ENCODE results near the gene TTYH3. TPM values are rescaled to one million over a fixed set of nuclear protein-coding genes. Genes with fewer than 3 reads are reported as not detected.

TTYH3 gene
- total and polyA plus RNA-seq, 8 donors: 82.9 to 153 (median 111) TPM

DNA sequence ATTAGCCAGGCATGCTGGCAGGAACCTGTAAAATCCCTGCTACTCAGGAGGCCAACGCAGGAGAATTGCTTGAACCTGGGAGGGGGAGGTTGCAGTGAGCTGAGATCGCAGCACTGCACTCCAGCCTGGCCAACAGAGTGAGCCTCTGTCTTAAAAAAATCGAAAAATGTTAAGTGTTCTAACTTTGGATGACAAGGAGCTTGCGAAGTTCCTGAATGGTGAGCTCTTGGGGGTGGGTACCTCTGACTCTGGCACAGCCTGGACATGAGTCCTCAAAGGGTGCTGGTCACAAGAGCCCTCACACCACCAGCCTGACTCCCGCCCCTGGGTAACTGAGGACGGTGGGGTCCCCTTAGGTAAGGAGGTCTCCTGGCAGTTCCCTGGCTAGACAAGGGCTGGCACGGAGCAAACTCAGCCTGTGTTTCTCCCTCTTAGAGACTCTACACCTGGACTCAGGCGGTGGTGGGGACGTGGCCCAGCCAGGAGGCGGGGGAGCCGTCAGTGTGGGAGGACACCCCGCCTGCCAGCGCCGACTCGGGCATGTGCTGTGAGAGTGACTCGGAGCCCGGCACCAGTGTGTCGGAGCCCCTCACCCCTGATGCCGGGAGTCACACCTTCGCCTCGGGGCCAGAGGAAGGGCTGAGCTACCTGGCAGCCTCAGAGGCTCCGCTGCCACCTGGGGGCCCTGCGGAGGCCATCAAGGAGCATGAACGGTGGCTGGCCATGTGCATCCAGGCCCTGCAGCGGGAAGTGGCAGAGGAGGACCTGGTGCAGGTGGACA, 80.3 kb downstream of the TTYH3 start:
- H3K4me3 ChIP-seq: no peak overlapping the region
- peak; percentile 80 for ATAC-seq
- H3K4me1 ChIP-seq: peaks cover 4 to 40% of the 10 kb centered on the region in 2 donors
- TF ChIP-seq, protein P1, sequence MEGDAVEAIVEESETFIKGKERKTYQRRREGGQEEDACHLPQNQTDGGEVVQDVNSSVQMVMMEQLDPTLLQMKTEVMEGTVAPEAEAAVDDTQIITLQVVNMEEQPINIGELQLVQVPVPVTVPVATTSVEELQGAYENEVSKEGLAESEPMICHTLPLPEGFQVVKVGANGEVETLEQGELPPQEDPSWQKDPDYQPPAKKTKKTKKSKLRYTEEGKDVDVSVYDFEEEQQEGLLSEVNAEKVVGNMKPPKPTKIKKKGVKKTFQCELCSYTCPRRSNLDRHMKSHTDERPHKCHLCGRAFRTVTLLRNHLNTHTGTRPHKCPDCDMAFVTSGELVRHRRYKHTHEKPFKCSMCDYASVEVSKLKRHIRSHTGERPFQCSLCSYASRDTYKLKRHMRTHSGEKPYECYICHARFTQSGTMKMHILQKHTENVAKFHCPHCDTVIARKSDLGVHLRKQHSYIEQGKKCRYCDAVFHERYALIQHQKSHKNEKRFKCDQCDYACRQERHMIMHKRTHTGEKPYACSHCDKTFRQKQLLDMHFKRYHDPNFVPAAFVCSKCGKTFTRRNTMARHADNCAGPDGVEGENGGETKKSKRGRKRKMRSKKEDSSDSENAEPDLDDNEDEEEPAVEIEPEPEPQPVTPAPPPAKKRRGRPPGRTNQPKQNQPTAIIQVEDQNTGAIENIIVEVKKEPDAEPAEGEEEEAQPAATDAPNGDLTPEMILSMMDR (IDR thresholded peaks at IDR 0.05): no peak
- H3K36me3 ChIP-seq: no peaks in the 10 kb centered on the region
- DNase-seq: peak in 1 of 4 donors; percentile 62
- H3K9me3 ChIP-seq: no peaks in the 10 kb centered on the region
- H3K27me3 ChIP-seq: peaks cover 0 to 15% of the 10 kb centered on the region in 2 donors
- peak overlapping the region in 1 of 2 donors; percentile 62 for H3K27ac ChIP-seq
- intact Hi-C loops (cut with DNase I): no loop called here

DNA sequence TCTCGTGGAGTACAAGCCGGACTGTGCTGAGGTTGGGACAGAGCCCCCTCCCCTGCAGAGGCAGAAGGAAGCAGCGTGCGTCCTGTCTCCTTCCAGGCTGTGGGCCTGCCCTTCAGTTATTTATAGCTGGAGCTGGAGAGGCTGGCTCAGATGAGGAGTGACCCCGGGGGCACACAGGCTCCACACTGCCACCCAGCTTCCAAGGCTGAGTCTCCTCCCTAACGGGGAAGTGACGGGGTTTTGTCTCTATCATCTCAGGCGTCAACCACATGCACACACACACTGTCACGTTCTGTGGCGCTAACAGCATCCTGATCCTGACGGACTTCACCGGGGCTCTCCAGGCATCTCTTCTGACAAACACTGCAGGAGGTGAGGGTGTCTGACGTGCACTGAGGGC, 81.6 kb downstream of the TTYH3 start:
- Histone ChIP-seq H3K27me3 (peaks cover 0 to 15% of the 10 kb centered on the region in 2 donors), H3K4me1 (peaks cover 12 to 53% of the 10 kb centered on the region in 2 donors), H3K9me3 (no peaks in the 10 kb centered on the region), H3K27ac (no peak overlapping the region), H3K36me3 (no peaks in the 10 kb centered on the region), H3K4me3 (no peak overlapping the region)
- TF ChIP-seq, protein P1 (IDR thresholded peaks at IDR 0.05): no peak
- intact Hi-C loops (cut with DNase I): no loop called here
- ATAC-seq (no peak), DNase-seq (peak in 1 of 4 donors; percentile 60)

DNA sequence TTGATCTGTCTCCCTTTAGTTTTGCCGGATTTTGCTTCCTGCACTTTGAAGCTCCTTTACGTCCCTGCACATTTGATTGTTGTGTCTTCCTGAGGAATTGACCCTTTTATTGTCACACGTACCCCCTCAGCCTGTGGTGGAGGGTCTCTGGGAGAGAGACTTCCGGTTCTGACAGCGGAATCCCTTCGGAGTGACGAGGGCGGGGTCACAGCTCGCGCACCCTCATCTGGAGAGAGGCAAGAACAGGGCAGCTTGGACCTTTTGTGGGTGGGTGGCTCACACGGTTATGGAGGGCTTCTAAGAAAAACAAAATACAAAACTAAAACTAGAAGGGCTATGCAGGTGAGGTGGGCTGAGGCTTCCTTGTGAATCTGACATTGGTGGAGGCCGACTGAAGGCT, 82.2 kb downstream of the TTYH3 start:
- DNase-seq (no peak), ATAC-seq (no peak)
- Histone ChIP-seq H3K27me3 (peaks cover 0 to 11% of the 10 kb centered on the region in 2 donors), H3K27ac (no peak overlapping the region), H3K4me1 (peaks cover 12 to 55% of the 10 kb centered on the region in 2 donors), H3K4me3 (no peak overlapping the region), H3K9me3 (no peaks in the 10 kb centered on the region), H3K36me3 (no peaks in the 10 kb centered on the region)
- TF ChIP-seq, protein P1 (IDR thresholded peaks at IDR 0.05): no peak
- intact Hi-C loops (cut with DNase I): no loop called here

Other genes with a start within 250 kb of the TTYH3 start
- gene CHST12, start 228.4 kb upstream of the TTYH3 start, total RNA-seq: 10 to 100 TPM; 19.2 to 27.1 TPM
- gene CHST12, start 228.4 kb upstream of the TTYH3 start, polyA plus RNA-seq (ENCODE audit: insufficient read length in 6 of 6): 10 to 100 TPM; 11.7 to 18.4 (median 13.2) TPM
- gene GRIFIN, start 155.6 kb upstream of the TTYH3 start, total RNA-seq: not detected
- gene GRIFIN, start 155.6 kb upstream of the TTYH3 start, polyA plus RNA-seq (ENCODE audit: insufficient read length in 6 of 6): under 1 TPM in 3 of 6 donors, not detected in 3; 0.22 to 0.31 (median 0.26) TPM
- 10 to 100 TPM; 38.0 to 59.2 TPM for gene LFNG, start 112.2 kb upstream of the TTYH3 start, total RNA-seq
- gene LFNG, start 112.2 kb upstream of the TTYH3 start, polyA plus RNA-seq (ENCODE audit: insufficient read length in 6 of 6): 10 to 100 TPM in 3 of 6 donors, 1 to 10 TPM in 3; 5.2 to 12.5 (median 9.9) TPM
- gene BRAT1, start 76.5 kb upstream of the TTYH3 start, total RNA-seq: 10 to 100 TPM; 22.5 to 24.7 TPM
- gene BRAT1, start 76.5 kb upstream of the TTYH3 start, polyA plus RNA-seq (ENCODE audit: insufficient read length in 6 of 6): 10 to 100 TPM; 26.2 to 41.4 (median 29.2) TPM
- gene IQCE, start 73.0 kb upstream of the TTYH3 start, total RNA-seq: 10 to 100 TPM; 19.0 to 19.3 TPM
- 10 to 100 TPM; 14.7 to 25.1 (median 18.3) TPM for gene IQCE, start 73.0 kb upstream of the TTYH3 start, polyA plus RNA-seq (ENCODE audit: insufficient read length in 6 of 6)
- gene AMZ1, start 56.2 kb downstream of the TTYH3 start, total RNA-seq: 1 to 10 TPM in 1 of 2 donors, under 1 TPM in 1; 0.13 to 1.3 TPM
- gene AMZ1, start 56.2 kb downstream of the TTYH3 start, polyA plus RNA-seq (ENCODE audit: insufficient read length in 6 of 6): 1 to 10 TPM in 1 of 6 donors, under 1 TPM in 5; 0.50 to 1.7 (median 0.71) TPM
- 10 to 100 TPM; 48.7 to 55.5 TPM for gene GNA12, start 212.3 kb downstream of the TTYH3 start, total RNA-seq
- 10 to 100 TPM; 50.5 to 67.5 (median 58.0) TPM for gene GNA12, start 212.3 kb downstream of the TTYH3 start, polyA plus RNA-seq (ENCODE audit: insufficient read length in 6 of 6)

Data from left lung (tissue), 10 donors.